GM23338 (cell line): ENCODE results near the gene OR13F1. TPM values are rescaled to one million over a fixed set of nuclear protein-coding genes. Genes with fewer than 3 reads are reported as not detected.

Source experiments
- ATAC-seq: fragments of 200-7000 bp; cut with Tn5 transposase; 3 replicates; pipeline ENCODE4 v1.9.1; 2020
- DNase-seq: peaks from one replicate; pipeline ENCODE4 v3.0.0-alpha.2; 2015; ENCODE audit warnings: low spot score
- H2AFZ ChIP-seq: fragments of 200-600 bp; sonication (generic); 2 replicates; pipeline ENCODE4 v1.8.0; 2016; ENCODE audit warnings: antibody characterized with exemption, mild to moderate bottlenecking, moderate library complexity
- H3F3A ChIP-seq: fragments of 200-600 bp; sonication (generic); replicated peaks from 2 replicates; pipeline ENCODE4 v1.8.0; 2017; ENCODE audit warnings: antibody characterized with exemption, mixed run types, low read depth
- H3K27ac ChIP-seq: fragments of 200-600 bp; sonication (generic); 2 replicates; pipeline ENCODE4 v1.6.1; 2016; ENCODE audit warnings: low read depth
- H3K27me3 ChIP-seq: fragments of 200-600 bp; sonication (generic); 2 replicates; pipeline ENCODE4 v1.8.0; 2016; ENCODE audit warnings: mild to moderate bottlenecking, mixed run types, moderate library complexity; ENCODE audit not compliant: insufficient read depth
- H3K36me3 ChIP-seq: fragments of 200-600 bp; sonication (generic); 2 replicates; pipeline ENCODE4 v1.8.0; 2016; ENCODE audit warnings: mild to moderate bottlenecking; ENCODE audit not compliant: insufficient read depth
- H3K4me1 ChIP-seq: fragments of 200-600 bp; sonication (generic); 2 replicates; pipeline ENCODE4 v1.8.0; 2016; ENCODE audit warnings: mild to moderate bottlenecking, moderate library complexity; ENCODE audit not compliant: insufficient read depth
- H3K4me2 ChIP-seq: fragments of 200-600 bp; sonication (generic); 2 replicates; pipeline ENCODE4 v1.7.1; 2017; ENCODE audit warnings: mixed run types
- H3K4me3 ChIP-seq: fragments of 200-600 bp; sonication (generic); 2 replicates; pipeline ENCODE4 v1.6.1; 2016; ENCODE audit warnings: mixed run types
- H3K79me2 ChIP-seq: fragments of 200-600 bp; sonication (generic); replicated peaks from 2 replicates; pipeline ENCODE4 v1.8.0; 2017; ENCODE audit warnings: mild to moderate bottlenecking; ENCODE audit not compliant: insufficient read depth
- H3K9me2 ChIP-seq: fragments of 200-600 bp; sonication (generic); 2 replicates; pipeline ENCODE4 v1.8.0; 2017; ENCODE audit not compliant: insufficient read depth
- H4K20me1 ChIP-seq: fragments of 200-600 bp; sonication (generic); replicated peaks from 2 replicates; pipeline ENCODE4 v1.8.0; 2017; ENCODE audit warnings: mild to moderate bottlenecking; ENCODE audit not compliant: insufficient read depth
- H3K27ac Mint-ChIP-seq: 2 replicates; pipeline ENCODE4 v1.8.0; 2020; ENCODE audit warnings: inconsistent platforms, mild to moderate bottlenecking, moderate library complexity, mixed read lengths
- H3K27me3 Mint-ChIP-seq: 3 replicates; pipeline ENCODE4 v1.8.0; 2022; ENCODE audit warnings: low read depth, mild to moderate bottlenecking, moderate library complexity, mixed read lengths, inconsistent platforms; ENCODE audit not compliant: insufficient read depth, poor library complexity
- H3K36me3 Mint-ChIP-seq: 3 replicates; pipeline ENCODE4 v1.8.0; 2021; ENCODE audit warnings: low read depth, mild to moderate bottlenecking, inconsistent platforms, moderate library complexity, mixed read lengths
- H3K4me1 Mint-ChIP-seq: 3 replicates; pipeline ENCODE4 v1.8.0; 2020; ENCODE audit warnings: mild to moderate bottlenecking, inconsistent platforms, mixed read lengths
- H3K4me3 Mint-ChIP-seq: 3 replicates; pipeline ENCODE4 v1.8.0; 2021; ENCODE audit warnings: moderate library complexity, mild to moderate bottlenecking, inconsistent platforms, mixed read lengths
- H3K9me3 Mint-ChIP-seq: 3 replicates; pipeline ENCODE4 v1.8.0; 2020; ENCODE audit warnings: moderate library complexity, mild to moderate bottlenecking, inconsistent platforms, mixed read lengths
- CREB1 ChIP-seq: fragments of 250-450 bp; sonication (Bioruptor Pico); IDR thresholded peaks from 2 replicates; pipeline ENCODE4 v1.5.0; 2020; ENCODE audit warnings: low read depth, mild to moderate bottlenecking, moderate library complexity
- EZH2 ChIP-seq: fragments of 200-600 bp; sonication (generic); IDR thresholded peaks from one replicate; pipeline ENCODE4 v1.8.0; 2017; ENCODE audit warnings: antibody characterized with exemption, mild to moderate bottlenecking, low read depth; ENCODE audit not compliant: unreplicated experiment
- EZH2phosphoT487 ChIP-seq: fragments of 200-600 bp; sonication (generic); IDR thresholded peaks from one replicate; pipeline ENCODE4 v1.8.1; 2018; ENCODE audit warnings: antibody characterized with exemption; ENCODE audit not compliant: unreplicated experiment
- JUNB ChIP-seq: IDR thresholded peaks from one replicate; pipeline ENCODE4 v1.6.1; 2016; ENCODE audit warnings: antibody characterized with exemption; ENCODE audit not compliant: unreplicated experiment
- POLR2AphosphoS5 ChIP-seq: IDR thresholded peaks from 2 replicates; pipeline ENCODE4 v1.6.1; 2016; ENCODE audit warnings: antibody characterized with exemption, low read depth
- STAT1 ChIP-seq: IDR thresholded peaks from one replicate; pipeline ENCODE4 v1.6.1; 2016; ENCODE audit warnings: antibody characterized with exemption; ENCODE audit not compliant: unreplicated experiment
- ZNF114 ChIP-seq: fragments of 250-450 bp; sonication (Bioruptor Pico); IDR thresholded peaks from 2 replicates; pipeline ENCODE4 v1.5.0; 2020; ENCODE audit warnings: mild to moderate bottlenecking, moderate library complexity
- ZNF331 ChIP-seq: fragments of 250-450 bp; sonication (Bioruptor Pico); IDR thresholded peaks from 2 replicates; pipeline ENCODE4 v1.5.0; 2020; ENCODE audit warnings: low read depth, mild to moderate bottlenecking, moderate library complexity
- long read RNA-seq: library from polyadenylated mRNA; unstranded; transcript quantifications from one replicate; pipeline ENCODE4 v2.0.0, GENCODE V29; 2020; ENCODE audit not compliant: unreplicated experiment
- polyA plus RNA-seq: library from polyadenylated mRNA; unstranded; fragments of >200 nt; fragmentation: Nextera tagmentation; extraction: Ambion mirVana; gene quantifications from 2 replicates; pipeline ENCODE4 v1.2.1, GENCODE V29; 2016
- total RNA-seq: library from RNA; depleted of rRNA; stranded (reverse); fragments of >200 nt; shearing (Covaris generic); gene quantifications from 2 replicates; pipeline ENCODE4 v1.2.3, GENCODE V29; 2014; rRNA removed
- TF ChIP-seq, protein P1 (sequence below): IDR thresholded peaks from 2 replicates; pipeline ENCODE4 v1.6.1; 2016; ENCODE audit warnings: antibody characterized with exemption
- TF ChIP-seq, protein P2 (sequence below), 2 experiments: fragments of 200-600 bp in 1 of 2; sonication (generic) in 1 of 2; conservative IDR thresholded peaks; 2 replicates each; pipeline versions ENCODE4 v1.5.1 to v1.6.1; 2016 to 2017; ENCODE audit warnings: antibody characterized with exemption in 2 of 2, low read depth in 2 of 2, mild to moderate bottlenecking in 2 of 2, moderate library complexity in 1 of 2
- TF ChIP-seq, protein P3 (sequence below): fragments of 250-450 bp; sonication (Bioruptor Pico); IDR thresholded peaks from 2 replicates; pipeline ENCODE4 v1.5.0; 2020; ENCODE audit warnings: mild to moderate bottlenecking, moderate library complexity
- TF ChIP-seq, protein P4 (sequence below): IDR thresholded peaks from one replicate; pipeline ENCODE4 v1.6.1; 2018; ENCODE audit warnings: antibody characterized with exemption; ENCODE audit not compliant: unreplicated experiment

OR13F1 gene, protein sequence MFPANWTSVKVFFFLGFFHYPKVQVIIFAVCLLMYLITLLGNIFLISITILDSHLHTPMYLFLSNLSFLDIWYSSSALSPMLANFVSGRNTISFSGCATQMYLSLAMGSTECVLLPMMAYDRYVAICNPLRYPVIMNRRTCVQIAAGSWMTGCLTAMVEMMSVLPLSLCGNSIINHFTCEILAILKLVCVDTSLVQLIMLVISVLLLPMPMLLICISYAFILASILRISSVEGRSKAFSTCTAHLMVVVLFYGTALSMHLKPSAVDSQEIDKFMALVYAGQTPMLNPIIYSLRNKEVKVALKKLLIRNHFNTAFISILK
- not detected in 2 replicates for total RNA-seq
- polyA plus RNA-seq = not detected in 2 replicates
- long read RNA-seq = 0 reads

DNA sequence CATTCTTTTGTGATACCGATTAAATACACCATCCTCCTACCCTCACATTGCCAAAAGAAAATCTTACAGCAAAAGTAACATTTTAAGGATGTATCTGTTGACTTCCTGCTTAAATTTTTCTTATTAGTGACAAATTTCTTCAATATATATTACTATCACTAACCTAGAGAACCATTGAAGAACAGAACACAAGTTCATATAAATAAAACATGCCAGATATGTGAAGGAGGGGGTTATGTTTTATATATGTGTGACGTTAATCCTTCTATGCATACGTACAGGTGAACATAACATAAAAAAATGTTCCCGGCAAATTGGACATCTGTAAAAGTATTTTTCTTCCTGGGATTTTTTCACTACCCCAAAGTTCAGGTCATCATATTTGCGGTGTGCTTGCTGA is at the start of gene OR13F1:
Gene OR13F1 (plus strand): TSS at position 301 of the 400 bp plus-strand sequence. CDS start 0 bp downstream, at position 301.
- no peaks in the 10 kb centered on the region for H3K27me3 ChIP-seq
- TF ChIP-seq, protein P1, sequence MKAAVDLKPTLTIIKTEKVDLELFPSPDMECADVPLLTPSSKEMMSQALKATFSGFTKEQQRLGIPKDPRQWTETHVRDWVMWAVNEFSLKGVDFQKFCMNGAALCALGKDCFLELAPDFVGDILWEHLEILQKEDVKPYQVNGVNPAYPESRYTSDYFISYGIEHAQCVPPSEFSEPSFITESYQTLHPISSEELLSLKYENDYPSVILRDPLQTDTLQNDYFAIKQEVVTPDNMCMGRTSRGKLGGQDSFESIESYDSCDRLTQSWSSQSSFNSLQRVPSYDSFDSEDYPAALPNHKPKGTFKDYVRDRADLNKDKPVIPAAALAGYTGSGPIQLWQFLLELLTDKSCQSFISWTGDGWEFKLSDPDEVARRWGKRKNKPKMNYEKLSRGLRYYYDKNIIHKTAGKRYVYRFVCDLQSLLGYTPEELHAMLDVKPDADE = no peak
- TF ChIP-seq EZH2 = no peak
- TF ChIP-seq CREB1 (CRISPR knock-in tag) = no peak
- TF ChIP-seq, protein P2, sequence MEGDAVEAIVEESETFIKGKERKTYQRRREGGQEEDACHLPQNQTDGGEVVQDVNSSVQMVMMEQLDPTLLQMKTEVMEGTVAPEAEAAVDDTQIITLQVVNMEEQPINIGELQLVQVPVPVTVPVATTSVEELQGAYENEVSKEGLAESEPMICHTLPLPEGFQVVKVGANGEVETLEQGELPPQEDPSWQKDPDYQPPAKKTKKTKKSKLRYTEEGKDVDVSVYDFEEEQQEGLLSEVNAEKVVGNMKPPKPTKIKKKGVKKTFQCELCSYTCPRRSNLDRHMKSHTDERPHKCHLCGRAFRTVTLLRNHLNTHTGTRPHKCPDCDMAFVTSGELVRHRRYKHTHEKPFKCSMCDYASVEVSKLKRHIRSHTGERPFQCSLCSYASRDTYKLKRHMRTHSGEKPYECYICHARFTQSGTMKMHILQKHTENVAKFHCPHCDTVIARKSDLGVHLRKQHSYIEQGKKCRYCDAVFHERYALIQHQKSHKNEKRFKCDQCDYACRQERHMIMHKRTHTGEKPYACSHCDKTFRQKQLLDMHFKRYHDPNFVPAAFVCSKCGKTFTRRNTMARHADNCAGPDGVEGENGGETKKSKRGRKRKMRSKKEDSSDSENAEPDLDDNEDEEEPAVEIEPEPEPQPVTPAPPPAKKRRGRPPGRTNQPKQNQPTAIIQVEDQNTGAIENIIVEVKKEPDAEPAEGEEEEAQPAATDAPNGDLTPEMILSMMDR (conservative IDR thresholded peaks at IDR 0.05; ENCODE audit: low read depth in 2 of 2) = no peak
- TF ChIP-seq ZNF114 = no peak
- TF ChIP-seq STAT1 = no peak
- TF ChIP-seq POLR2AphosphoS5 = no peak
- no peak for TF ChIP-seq EZH2phosphoT487
- no peak for TF ChIP-seq JUNB
- TF ChIP-seq, protein P3, sequence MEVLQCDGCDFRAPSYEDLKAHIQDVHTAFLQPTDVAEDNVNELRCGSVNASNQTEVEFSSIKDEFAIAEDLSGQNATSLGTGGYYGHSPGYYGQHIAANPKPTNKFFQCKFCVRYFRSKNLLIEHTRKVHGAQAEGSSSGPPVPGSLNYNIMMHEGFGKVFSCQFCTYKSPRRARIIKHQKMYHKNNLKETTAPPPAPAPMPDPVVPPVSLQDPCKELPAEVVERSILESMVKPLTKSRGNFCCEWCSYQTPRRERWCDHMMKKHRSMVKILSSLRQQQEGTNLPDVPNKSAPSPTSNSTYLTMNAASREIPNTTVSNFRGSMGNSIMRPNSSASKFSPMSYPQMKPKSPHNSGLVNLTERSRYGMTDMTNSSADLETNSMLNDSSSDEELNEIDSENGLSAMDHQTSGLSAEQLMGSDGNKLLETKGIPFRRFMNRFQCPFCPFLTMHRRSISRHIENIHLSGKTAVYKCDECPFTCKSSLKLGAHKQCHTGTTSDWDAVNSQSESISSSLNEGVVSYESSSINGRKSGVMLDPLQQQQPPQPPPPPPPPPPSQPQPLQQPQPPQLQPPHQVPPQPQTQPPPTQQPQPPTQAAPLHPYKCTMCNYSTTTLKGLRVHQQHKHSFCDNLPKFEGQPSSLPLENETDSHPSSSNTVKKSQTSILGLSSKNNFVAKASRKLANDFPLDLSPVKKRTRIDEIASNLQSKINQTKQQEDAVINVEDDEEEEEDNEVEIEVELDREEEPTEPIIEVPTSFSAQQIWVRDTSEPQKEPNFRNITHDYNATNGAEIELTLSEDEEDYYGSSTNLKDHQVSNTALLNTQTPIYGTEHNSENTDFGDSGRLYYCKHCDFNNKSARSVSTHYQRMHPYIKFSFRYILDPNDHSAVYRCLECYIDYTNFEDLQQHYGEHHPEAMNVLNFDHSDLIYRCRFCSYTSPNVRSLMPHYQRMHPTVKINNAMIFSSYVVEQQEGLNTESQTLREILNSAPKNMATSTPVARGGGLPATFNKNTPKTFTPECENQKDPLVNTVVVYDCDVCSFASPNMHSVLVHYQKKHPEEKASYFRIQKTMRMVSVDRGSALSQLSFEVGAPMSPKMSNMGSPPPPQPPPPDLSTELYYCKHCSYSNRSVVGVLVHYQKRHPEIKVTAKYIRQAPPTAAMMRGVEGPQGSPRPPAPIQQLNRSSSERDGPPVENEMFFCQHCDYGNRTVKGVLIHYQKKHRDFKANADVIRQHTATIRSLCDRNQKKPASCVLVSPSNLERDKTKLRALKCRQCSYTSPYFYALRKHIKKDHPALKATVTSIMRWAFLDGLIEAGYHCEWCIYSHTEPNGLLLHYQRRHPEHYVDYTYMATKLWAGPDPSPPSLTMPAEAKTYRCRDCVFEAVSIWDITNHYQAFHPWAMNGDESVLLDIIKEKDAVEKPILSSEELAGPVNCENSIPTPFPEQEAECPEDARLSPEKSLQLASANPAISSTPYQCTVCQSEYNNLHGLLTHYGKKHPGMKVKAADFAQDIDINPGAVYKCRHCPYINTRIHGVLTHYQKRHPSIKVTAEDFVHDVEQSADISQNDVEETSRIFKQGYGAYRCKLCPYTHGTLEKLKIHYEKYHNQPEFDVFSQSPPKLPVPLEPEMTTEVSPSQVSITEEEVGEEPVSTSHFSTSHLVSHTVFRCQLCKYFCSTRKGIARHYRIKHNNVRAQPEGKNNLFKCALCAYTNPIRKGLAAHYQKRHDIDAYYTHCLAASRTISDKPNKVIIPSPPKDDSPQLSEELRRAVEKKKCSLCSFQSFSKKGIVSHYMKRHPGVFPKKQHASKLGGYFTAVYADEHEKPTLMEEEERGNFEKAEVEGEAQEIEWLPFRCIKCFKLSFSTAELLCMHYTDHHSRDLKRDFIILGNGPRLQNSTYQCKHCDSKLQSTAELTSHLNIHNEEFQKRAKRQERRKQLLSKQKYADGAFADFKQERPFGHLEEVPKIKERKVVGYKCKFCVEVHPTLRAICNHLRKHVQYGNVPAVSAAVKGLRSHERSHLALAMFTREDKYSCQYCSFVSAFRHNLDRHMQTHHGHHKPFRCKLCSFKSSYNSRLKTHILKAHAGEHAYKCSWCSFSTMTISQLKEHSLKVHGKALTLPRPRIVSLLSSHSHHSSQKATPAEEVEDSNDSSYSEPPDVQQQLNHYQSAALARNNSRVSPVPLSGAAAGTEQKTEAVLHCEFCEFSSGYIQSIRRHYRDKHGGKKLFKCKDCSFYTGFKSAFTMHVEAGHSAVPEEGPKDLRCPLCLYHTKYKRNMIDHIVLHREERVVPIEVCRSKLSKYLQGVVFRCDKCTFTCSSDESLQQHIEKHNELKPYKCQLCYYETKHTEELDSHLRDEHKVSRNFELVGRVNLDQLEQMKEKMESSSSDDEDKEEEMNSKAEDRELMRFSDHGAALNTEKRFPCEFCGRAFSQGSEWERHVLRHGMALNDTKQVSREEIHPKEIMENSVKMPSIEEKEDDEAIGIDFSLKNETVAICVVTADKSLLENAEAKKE (CRISPR knock-in tag) = no peak
- TF ChIP-seq, protein P4, sequence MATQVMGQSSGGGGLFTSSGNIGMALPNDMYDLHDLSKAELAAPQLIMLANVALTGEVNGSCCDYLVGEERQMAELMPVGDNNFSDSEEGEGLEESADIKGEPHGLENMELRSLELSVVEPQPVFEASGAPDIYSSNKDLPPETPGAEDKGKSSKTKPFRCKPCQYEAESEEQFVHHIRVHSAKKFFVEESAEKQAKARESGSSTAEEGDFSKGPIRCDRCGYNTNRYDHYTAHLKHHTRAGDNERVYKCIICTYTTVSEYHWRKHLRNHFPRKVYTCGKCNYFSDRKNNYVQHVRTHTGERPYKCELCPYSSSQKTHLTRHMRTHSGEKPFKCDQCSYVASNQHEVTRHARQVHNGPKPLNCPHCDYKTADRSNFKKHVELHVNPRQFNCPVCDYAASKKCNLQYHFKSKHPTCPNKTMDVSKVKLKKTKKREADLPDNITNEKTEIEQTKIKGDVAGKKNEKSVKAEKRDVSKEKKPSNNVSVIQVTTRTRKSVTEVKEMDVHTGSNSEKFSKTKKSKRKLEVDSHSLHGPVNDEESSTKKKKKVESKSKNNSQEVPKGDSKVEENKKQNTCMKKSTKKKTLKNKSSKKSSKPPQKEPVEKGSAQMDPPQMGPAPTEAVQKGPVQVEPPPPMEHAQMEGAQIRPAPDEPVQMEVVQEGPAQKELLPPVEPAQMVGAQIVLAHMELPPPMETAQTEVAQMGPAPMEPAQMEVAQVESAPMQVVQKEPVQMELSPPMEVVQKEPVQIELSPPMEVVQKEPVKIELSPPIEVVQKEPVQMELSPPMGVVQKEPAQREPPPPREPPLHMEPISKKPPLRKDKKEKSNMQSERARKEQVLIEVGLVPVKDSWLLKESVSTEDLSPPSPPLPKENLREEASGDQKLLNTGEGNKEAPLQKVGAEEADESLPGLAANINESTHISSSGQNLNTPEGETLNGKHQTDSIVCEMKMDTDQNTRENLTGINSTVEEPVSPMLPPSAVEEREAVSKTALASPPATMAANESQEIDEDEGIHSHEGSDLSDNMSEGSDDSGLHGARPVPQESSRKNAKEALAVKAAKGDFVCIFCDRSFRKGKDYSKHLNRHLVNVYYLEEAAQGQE = no peak
- no peak for TF ChIP-seq ZNF331
- H3K4me1 ChIP-seq = no peaks in the 10 kb centered on the region
- Mint-ChIP-seq H3K36me3 (no peaks in the 10 kb centered on the region), H3K27ac (no peak within 1 kb of the TSS), H3K4me3 (no peak within 1 kb of the TSS), H3K4me1 (no peaks in the 10 kb centered on the region), H3K27me3 (peaks cover 2% of the 10 kb centered on the region), H3K9me3 (no peaks in the 10 kb centered on the region; the same call in 2 of the 3 replicates)
- DNase-seq (no peak), ATAC-seq (no peak)
- no peaks in the 10 kb centered on the region for H3K9me2 ChIP-seq
- H2AFZ ChIP-seq = no peak within 1 kb of the TSS
- H3K4me3 ChIP-seq = no peak within 1 kb of the TSS
- no peaks in the 10 kb centered on the region for H3K79me2 ChIP-seq
- no peaks in the 10 kb centered on the region for H3K36me3 ChIP-seq
- no peaks in the 10 kb centered on the region for H3F3A ChIP-seq
- no peaks in the 10 kb centered on the region for H4K20me1 ChIP-seq
- no peak within 1 kb of the TSS for H3K4me2 ChIP-seq
- H3K27ac ChIP-seq = no peak within 1 kb of the TSS
